Tongue (tissue), 2 donors: Measurements from ENCODE around the gene PROM2. TPM values are rescaled to one million over a fixed set of nuclear protein-coding genes. Genes with fewer than 3 reads are reported as not detected.
"Not testable (repeated sequence)": the region's sequence is repeated elsewhere in the genome, so short reads cannot be mapped to it uniquely, and the experiment has no call there.

ENCODE experiments used
- DNase-seq: peaks from one replicate; pipeline ENCODE4 v3.0.0-alpha.2; 2015
- total RNA-seq: library from RNA; depleted of rRNA; stranded (reverse); fragments of >200 nt; gene quantifications from one replicate; pipeline ENCODE4 v1.2.3, GENCODE V29; 2014

The PROM2 gene
- total RNA-seq = 12.6 TPM

- DNase-seq = peak; percentile 64
Observed at GRCh38 chr2:95274291-95275150, at the start of gene PROM2. Gene PROM2 (plus strand): TSS chr2:95274449. CDS start chr2:95274586, 137 bp downstream.

GRCh38 chr2:95225658-95226057 is 48.6 kb upstream of the PROM2 start:
- no peak for DNase-seq

GRCh38 chr2:95231723-95232122 is 42.5 kb upstream of the PROM2 start:
- DNase-seq = peak; percentile 75

- DNase-seq = no peak
Observed at GRCh38 chr2:95232232-95232631, 42.0 kb upstream of the PROM2 start.

- no peak for DNase-seq
Observed at GRCh38 chr2:95234286-95234785, 39.9 kb upstream of the PROM2 start.

GRCh38 chr2:95234816-95235215 is 39.4 kb upstream of the PROM2 start:
- no peak for DNase-seq

GRCh38 chr2:95238131-95238530 is 36.1 kb upstream of the PROM2 start:
- peak; percentile 19 for DNase-seq

GRCh38 chr2:95240091-95240490 is 34.2 kb upstream of the PROM2 start:
- DNase-seq = no peak

- DNase-seq = no peak
Observed at GRCh38 chr2:95240556-95240955, 33.7 kb upstream of the PROM2 start.

- not testable (repeated sequence) for DNase-seq
Observed at GRCh38 chr2:95242084-95242483, 32.2 kb upstream of the PROM2 start.

GRCh38 chr2:95258271-95258670 is 16.0 kb upstream of the PROM2 start:
- DNase-seq = no peak

GRCh38 chr2:95260028-95261023 is 13.9 kb upstream of the PROM2 start:
- peak; percentile 18 for DNase-seq

GRCh38 chr2:95261602-95262001 is 12.6 kb upstream of the PROM2 start:
- no peak for DNase-seq

- DNase-seq = no peak
Observed at GRCh38 chr2:95262896-95263542, 11.2 kb upstream of the PROM2 start.

- peak; percentile 65 for DNase-seq
Observed at GRCh38 chr2:95264624-95265023, 9.6 kb upstream of the PROM2 start.

- DNase-seq = no peak
Observed at GRCh38 chr2:95265182-95265581, 9.1 kb upstream of the PROM2 start.

GRCh38 chr2:95266781-95267430 is 7.3 kb upstream of the PROM2 start:
- DNase-seq = no peak

GRCh38 chr2:95267458-95268210 is 6.6 kb upstream of the PROM2 start:
- no peak for DNase-seq

- no peak for DNase-seq
Observed at GRCh38 chr2:95268211-95269035, 5.8 kb upstream of the PROM2 start.
